HPDE6-E6E7 (cell line): Measurements from ENCODE around the gene TLCD2.
A peak's percentile ranks its signal among the peaks of the same experiment; 100 is the strongest.
"Not testable (repeated sequence)": the region's sequence is repeated elsewhere in the genome, so short reads cannot be mapped to it uniquely, and the experiment has no call there.

ENCODE experiments used
- DNase-seq: peaks from one replicate; pipeline ENCODE4 v3.0.0; 2011; ENCODE audit warnings: missing footprints; ENCODE audit errors: extremely low spot score

TLCD2 gene, protein sequence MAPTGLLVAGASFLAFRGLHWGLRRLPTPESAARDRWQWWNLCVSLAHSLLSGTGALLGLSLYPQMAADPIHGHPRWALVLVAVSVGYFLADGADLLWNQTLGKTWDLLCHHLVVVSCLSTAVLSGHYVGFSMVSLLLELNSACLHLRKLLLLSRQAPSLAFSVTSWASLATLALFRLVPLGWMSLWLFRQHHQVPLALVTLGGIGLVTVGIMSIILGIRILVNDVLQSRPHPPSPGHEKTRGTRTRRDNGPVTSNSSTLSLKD

GRCh38 chr17:1709971-1710806, at the start of gene TLCD2:
Gene TLCD2 (minus strand): TSS chr17:1710377. CDS start chr17:1710242, 135 bp downstream.
- no peak for DNase-seq

DNA sequence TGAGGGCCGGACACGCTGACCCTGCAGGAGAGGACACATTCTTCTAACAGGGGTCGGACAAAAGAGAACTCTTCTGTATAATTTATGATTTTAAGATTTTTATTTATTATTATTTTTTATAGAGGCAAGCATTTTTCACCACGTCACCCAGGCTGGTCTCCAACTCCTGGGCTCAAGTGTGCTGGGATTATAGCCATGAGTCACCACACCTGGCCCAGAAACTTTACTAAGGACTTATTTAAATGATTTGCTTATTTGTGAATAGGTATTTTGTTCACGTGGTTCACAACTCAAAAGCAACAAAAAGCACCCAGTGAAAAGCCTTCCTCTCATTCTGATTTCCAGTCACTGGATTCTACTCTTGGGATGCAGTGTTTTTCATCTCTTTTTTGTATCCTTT, 49.4 kb upstream of the TLCD2 start:
- no peak for DNase-seq

DNA sequence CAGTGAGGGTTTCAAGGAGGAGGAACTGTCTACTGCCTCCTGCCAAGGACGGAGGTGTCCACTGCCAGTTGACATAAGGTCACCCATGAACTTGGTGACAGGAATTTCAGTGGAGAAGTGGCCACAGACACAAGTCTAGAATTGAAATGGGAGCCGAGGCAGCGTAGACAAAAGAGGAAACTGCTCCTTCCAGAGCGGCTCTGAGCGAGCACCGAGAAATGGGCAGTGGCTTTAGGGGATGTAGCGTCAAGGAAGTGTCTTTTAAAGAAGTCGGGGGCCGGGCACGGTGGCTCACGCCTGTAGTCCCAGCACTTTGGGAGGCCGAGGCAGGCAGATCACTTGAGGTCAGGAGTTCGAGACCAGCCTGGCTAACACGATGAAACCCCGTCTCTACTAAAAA, 48.6 kb upstream of the TLCD2 start:
- DNase-seq, result no peak

DNA sequence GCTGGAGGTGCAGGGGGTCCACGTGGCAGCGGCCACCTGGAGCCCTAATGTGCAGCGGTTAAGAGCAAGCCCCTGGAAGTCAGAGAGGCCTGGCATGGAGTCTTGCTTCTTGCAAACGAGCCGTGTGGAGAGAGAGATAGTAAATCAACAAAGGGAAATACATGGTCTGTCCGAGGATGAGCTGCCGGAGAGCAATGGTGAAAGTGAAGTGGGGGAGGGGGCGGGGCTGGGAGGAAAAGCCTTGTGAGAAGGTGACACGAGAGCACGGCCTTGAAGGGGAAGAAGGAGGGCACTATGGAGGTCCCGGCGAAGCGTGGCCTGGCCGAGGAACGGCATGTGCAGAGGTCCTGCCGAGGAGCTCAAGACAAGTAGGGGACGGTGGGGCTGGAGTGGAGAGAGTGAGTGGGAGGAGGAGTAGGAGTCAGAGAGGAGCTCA, 45.7 kb upstream of the TLCD2 start:
- DNase-seq, result no peak

GRCh38 chr17:1755252-1755826, 45.2 kb upstream of the TLCD2 start:
- DNase-seq, result no peak

GRCh38 chr17:1754430-1755112, 44.4 kb upstream of the TLCD2 start:
- DNase-seq, result no peak

- DNase-seq, result no peak
Observed at GRCh38 chr17:1753767-1754429, 43.7 kb upstream of the TLCD2 start.

GRCh38 chr17:1752425-1753262, 42.5 kb upstream of the TLCD2 start:
- peak; percentile 65 for DNase-seq

DNA sequence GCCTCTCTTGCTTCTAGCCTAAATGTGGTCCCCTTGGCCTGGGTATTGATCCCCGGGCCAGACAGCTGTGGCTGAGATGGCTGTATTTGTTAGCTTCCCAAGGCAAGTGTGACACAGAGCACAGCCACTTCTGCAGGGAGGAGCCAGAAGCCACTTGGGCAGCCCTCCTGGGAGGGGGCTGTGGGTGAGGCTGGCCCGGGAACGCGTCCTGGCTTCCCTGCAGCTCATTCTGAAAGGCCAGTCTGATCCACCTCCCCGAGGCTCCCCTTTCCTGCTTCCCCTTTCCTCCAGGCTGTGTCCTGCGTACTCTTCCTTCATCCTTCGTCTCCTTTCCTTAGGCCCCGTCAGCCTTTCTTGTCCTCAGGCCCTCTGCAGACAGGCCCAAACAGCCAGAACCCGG, 40.5 kb upstream of the TLCD2 start:
- DNase-seq, result no peak

DNA sequence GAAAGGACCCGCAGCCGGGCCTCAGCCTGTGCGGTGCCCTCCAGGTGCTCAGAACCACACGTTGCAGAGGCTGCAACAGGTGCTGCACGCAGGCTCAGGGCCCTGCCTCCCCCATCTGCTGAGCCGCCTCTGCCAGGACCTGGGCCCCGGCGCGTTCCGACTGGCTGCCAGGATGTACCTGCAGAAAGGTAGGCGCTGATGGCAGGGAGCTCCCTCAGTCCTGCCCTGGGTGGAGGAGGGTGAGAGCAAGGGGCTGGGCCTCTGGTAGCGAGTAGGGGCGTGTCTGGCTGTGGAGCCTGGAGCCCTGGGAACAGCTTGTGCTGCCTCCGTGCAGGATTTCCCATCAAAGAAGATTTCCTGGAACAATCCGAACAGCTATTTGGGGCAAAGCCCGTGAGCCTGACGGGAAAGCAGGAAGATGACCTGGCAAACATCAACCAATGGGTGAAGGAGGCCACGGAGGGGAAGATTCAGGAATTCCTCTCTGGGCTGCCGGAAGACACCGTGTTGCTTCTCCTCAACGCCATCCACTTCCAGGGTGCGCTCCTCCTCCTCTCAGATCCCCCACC, 36.9 kb upstream of the TLCD2 start:
- peak; percentile 72 for DNase-seq

- DNase-seq, result no peak
Observed at GRCh38 chr17:1745513-1746020, 35.4 kb upstream of the TLCD2 start.

DNA sequence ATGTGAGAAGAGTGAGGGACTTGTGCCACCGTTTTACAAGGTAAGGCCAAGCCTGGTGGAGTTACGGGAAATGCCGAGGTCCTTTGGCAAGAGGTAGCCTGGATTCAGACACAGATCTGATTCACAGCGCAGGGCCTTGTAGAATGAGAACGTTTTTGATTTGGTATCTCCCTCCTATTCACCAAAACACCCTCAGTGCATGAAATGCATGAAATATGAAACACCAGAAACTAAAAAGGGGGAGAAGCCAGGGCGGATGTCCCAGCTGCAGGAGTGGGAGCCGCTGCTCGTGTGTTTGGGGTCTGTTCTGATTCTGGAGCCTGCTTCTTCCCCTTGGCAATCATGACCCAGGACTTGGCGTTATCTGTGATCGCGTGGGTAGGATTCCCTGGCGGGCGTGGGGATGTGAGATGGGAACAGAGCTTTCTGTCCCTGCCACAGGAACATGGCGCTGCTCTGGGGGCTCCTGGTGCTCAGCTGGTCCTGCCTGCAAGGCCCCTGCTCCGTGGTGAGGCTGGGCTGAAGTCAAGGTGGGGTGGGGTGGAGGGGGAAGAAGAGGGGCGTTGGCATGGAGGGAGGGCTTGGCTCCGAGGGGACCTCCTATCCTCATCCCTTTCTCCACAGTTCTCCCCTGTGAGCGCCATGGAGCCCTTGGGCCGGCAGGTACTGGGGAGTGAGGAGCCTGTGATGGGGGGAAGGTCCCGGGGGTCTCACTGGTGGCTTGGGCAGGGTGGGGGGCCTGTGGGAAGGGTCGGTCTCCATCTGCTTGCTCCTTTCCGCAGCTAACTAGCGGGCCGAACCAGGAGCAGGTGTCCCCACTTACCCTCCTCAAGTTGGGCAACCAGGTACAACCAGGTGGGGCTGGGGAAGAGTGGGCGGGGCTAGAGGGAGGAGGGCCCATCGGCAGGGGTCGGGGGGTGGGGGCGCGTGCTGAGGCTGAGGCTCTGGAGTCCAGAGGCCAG, 34.7 kb upstream of the TLCD2 start:
- no peak for DNase-seq

DNA sequence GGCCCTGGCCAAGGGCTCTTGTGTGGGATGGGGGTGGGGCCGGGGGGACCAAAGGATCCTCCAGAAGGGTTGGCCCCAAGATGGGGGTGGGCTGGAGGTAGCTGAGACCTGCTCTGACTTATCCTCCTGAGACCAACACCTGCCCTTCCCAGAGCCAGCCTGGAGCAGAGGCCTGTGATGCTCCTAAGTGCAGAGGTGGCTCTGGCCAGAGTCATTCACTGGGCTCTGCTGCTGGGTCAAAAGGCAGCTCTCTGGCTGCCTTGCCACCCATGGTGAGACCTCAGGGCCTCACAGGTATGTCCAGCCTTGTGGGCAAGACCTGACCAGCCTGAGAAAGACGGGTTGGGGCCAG, 32.9 kb upstream of the TLCD2 start:
- DNase-seq, result no peak

DNA sequence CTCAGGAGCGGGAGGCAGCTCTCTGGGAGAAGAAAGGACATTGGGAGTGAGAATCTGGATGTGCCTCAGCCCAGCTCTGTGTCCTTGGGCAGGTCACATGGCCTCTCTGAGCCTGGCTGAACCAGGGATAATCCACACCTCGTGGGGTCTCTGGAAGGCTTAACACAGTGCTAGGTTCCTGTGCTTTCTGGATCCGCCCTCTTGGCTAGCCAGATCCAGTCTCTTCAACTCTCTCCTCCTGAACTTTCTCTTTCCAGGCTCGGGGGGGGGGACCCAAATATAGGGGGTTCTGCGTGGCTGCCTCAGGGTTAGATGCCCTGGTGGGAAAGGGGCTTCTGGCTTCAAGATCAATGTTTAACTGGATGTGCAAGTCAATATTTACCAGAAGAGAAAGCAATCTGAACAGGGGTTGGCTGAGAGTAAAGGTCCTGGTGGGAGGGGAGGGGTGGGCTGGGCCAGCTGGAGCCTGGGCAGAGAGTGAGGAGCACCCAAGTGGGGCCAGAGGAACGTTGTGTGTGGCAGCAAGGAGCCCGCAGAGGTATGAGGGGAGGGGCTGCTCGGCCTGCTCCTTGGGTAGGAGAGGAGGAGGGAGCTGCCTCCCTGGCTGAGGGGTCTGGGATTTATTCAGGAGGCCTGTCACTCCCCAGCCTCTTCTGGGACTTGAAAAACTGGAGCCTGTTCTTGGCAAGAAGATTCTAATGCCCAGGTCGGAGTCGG, 32.4 kb upstream of the TLCD2 start, which contains the start of gene SERPINF2:
Gene SERPINF2, plus strand, starts transcription at position 501 of the 717 bp plus-strand sequence. CDS start 2,125 bp downstream, outside the sequence.
- DNase-seq, result no peak

GRCh38 chr17:1741899-1742298, 31.7 kb upstream of the TLCD2 start:
- not testable (repeated sequence) for DNase-seq

DNA sequence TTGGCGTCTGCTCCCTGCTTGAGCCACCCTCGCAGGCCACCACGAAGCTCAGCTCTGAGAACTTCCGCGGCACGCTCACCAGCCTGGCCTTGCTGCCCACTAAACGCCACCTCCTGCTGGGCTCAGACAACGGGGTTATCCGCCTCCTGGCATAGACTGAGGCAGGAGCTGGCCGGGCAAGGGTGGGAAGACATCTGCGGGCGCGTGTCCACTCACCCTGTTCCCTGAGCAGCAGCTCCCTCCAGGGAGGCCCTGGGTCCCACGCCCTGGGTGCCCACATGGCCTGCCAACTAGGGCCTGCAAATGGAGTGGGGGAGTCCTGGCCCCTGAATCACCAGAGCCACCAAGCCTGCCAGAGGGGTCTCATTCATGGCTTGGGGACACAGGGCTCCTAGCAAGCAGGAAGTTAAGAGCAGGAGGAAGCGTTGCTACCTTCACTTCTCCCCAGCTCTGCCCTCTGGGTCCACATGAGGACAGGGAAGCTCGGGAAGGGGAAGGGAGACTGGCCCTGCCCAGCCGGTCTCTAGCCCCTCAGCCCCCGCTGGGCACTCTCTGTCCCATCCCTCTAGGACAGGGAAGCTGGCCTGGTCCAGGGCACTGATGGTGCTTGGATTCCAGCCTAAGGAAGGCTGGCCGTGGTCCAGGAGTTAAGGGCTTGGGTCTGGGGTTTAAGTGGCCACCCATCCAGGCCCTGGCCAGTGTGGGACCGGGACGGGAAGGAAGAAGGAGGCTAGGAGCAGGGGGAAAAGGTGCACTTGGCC, 27.5 kb upstream of the TLCD2 start:
- DNase-seq, result no peak
